SK-N-SH (cell line): ENCODE measurements around the gene CXADR.

Source experiments
- CTCF ChIP-seq: fragments of 200-600 bp; sonication (generic); IDR thresholded peaks from 2 replicates; pipeline ENCODE4 v1.6.1; 2017; ENCODE audit warnings: antibody characterized with exemption, mild to moderate bottlenecking, moderate library complexity
- ELF1 ChIP-seq: IDR thresholded peaks from 2 replicates; pipeline ENCODE4 v1.4.0; 2012
- EZH2phosphoT487 ChIP-seq: fragments of 200-600 bp; sonication (generic); IDR thresholded peaks from 2 replicates; pipeline ENCODE4 v1.6.1; 2017; ENCODE audit warnings: low read depth, mixed run types, mild to moderate bottlenecking, antibody characterized with exemption, moderate library complexity, borderline replicate concordance
- FOXM1 ChIP-seq: IDR thresholded peaks from 2 replicates; pipeline ENCODE4 v1.4.0; 2012; ENCODE audit warnings: low read depth, mild to moderate bottlenecking
- GATA2 ChIP-seq: sonication (generic); formaldehyde crosslinking; IDR thresholded peaks from 2 replicates; pipeline ENCODE4 v1.5.0; 2020; ENCODE audit warnings: mild to moderate bottlenecking, missing genetic modification reagents
- POLR2AphosphoS5 ChIP-seq: IDR thresholded peaks from 2 replicates; pipeline ENCODE4 v1.6.1; 2012; ENCODE audit warnings: low read depth, low read length
- RXRA ChIP-seq: IDR thresholded peaks from 2 replicates; pipeline ENCODE4 v1.4.0; 2012; ENCODE audit warnings: low read depth, mild to moderate bottlenecking, borderline replicate concordance
- SIN3A ChIP-seq: IDR thresholded peaks from 2 replicates; pipeline ENCODE4 v1.6.1; 2012; ENCODE audit warnings: low read depth, mild to moderate bottlenecking, low read length, moderate library complexity, borderline replicate concordance
- SMC3 ChIP-seq: IDR thresholded peaks from 2 replicates; pipeline ENCODE4 v1.6.1; 2012; ENCODE audit warnings: low read depth, low read length, improper control_type of control experiment
- TEAD4 ChIP-seq: IDR thresholded peaks from 2 replicates; pipeline ENCODE4 v1.4.0; 2012; ENCODE audit warnings: mild to moderate bottlenecking, borderline replicate concordance; ENCODE audit not compliant: insufficient read depth
- YY1 ChIP-seq: IDR thresholded peaks from 2 replicates; pipeline ENCODE4 v1.4.0; 2012; ENCODE audit warnings: low read depth, mild to moderate bottlenecking
- TF ChIP-seq, protein P1 (sequence below): IDR thresholded peaks from 2 replicates; pipeline ENCODE4; 2012

- TF ChIP-seq FOXM1, result no peak
- no peak for TF ChIP-seq ELF1
- TF ChIP-seq CTCF, result no peak
- TF ChIP-seq RXRA, result no peak
- TF ChIP-seq TEAD4, result no peak
- no peak for TF ChIP-seq SIN3A
- TF ChIP-seq POLR2AphosphoS5, result no peak
- no peak for TF ChIP-seq EZH2phosphoT487
- TF ChIP-seq, protein P1, sequence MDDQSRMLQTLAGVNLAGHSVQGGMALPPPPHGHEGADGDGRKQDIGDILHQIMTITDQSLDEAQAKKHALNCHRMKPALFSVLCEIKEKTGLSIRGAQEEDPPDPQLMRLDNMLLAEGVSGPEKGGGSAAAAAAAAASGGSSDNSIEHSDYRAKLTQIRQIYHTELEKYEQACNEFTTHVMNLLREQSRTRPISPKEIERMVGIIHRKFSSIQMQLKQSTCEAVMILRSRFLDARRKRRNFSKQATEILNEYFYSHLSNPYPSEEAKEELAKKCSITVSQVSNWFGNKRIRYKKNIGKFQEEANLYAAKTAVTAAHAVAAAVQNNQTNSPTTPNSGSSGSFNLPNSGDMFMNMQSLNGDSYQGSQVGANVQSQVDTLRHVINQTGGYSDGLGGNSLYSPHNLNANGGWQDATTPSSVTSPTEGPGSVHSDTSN, result no peak
- TF ChIP-seq GATA2, result no peak
- no peak for TF ChIP-seq SMC3
- TF ChIP-seq YY1, result no peak
Observed at GRCh38 chr21:17607684-17608083, 94.8 kb downstream of the CXADR start.
